Neural progenitor cell (in vitro differentiated cells): ENCODE results near the gene UTP11. TPM values are rescaled to one million over a fixed set of nuclear protein-coding genes. Genes with fewer than 3 reads are reported as not detected.

Experiments
- DNase-seq: peaks from one replicate; pipeline ENCODE4 v3.0.0-alpha.2; 2016; ENCODE audit warnings: low spot score
- H2AFZ ChIP-seq: fragments of 200-600 bp; sonication (generic); replicated peaks from 2 replicates; pipeline ENCODE4 v1.6.1; 2016; ENCODE audit warnings: antibody characterized with exemption
- H3F3A ChIP-seq: fragments of 200-600 bp; sonication (generic); 2 replicates; pipeline ENCODE4 v1.6.1; 2016; ENCODE audit warnings: antibody characterized with exemption, low read depth
- H3K27ac ChIP-seq: fragments of 200-600 bp; sonication (generic); 2 replicates; pipeline ENCODE4 v1.5.1; 2016; ENCODE audit warnings: mild to moderate bottlenecking
- H3K27me3 ChIP-seq: fragments of 200-600 bp; sonication (generic); 2 replicates; pipeline ENCODE4 v1.6.1; 2016; ENCODE audit warnings: mild to moderate bottlenecking, moderate library complexity
- H3K36me3 ChIP-seq: fragments of 200-600 bp; sonication (generic); 2 replicates; pipeline ENCODE4 v1.5.1; 2016
- H3K4me1 ChIP-seq: fragments of 200-600 bp; sonication (generic); 2 replicates; pipeline ENCODE4 v1.6.1; 2016; ENCODE audit warnings: mixed run types
- H3K4me2 ChIP-seq: fragments of 200-600 bp; sonication (generic); 2 replicates; pipeline ENCODE4 v1.6.1; 2016
- H3K4me3 ChIP-seq: fragments of 200-600 bp; sonication (generic); 2 replicates; pipeline ENCODE4 v1.5.1; 2016
- H3K79me2 ChIP-seq: fragments of 200-600 bp; sonication (generic); 2 replicates; pipeline ENCODE4 v1.6.1; 2016; ENCODE audit warnings: low read depth
- H3K9ac ChIP-seq: fragments of 200-600 bp; sonication (generic); 2 replicates; pipeline ENCODE4 v1.6.1; 2016
- H3K9me3 ChIP-seq: fragments of 200-600 bp; sonication (generic); 2 replicates; pipeline ENCODE4 v1.5.1; 2016; ENCODE audit warnings: low read depth
- H4K20me1 ChIP-seq: fragments of 200-600 bp; sonication (generic); 2 replicates; pipeline ENCODE4 v1.6.1; 2016; ENCODE audit warnings: low read depth
- H3K27ac Mint-ChIP-seq: 3 replicates; pipeline ENCODE4 v1.8.0; 2021; ENCODE audit warnings: mixed read lengths
- H3K27me3 Mint-ChIP-seq: 2 replicates; pipeline ENCODE4 v1.8.0; 2022; ENCODE audit warnings: low read depth, mild to moderate bottlenecking, inconsistent platforms, moderate library complexity, mixed read lengths; ENCODE audit not compliant: insufficient read depth
- H3K36me3 Mint-ChIP-seq: 3 replicates; pipeline ENCODE4 v1.8.0; 2021; ENCODE audit warnings: mixed read lengths
- H3K4me1 Mint-ChIP-seq: 3 replicates; pipeline ENCODE4 v1.8.0; 2021; ENCODE audit warnings: mixed read lengths
- H3K4me3 Mint-ChIP-seq: 3 replicates; pipeline ENCODE4 v1.8.0; 2021; ENCODE audit warnings: mild to moderate bottlenecking, moderate library complexity, mixed read lengths
- H3K9me3 Mint-ChIP-seq: 3 replicates; pipeline ENCODE4 v1.8.0; 2020; ENCODE audit warnings: mixed read lengths
- EZH2 ChIP-seq: fragments of 200-600 bp; sonication (generic); IDR thresholded peaks from 2 replicates; pipeline ENCODE4 v1.6.1; 2017; ENCODE audit warnings: antibody characterized with exemption, mild to moderate bottlenecking, moderate library complexity
- EZH2phosphoT487 ChIP-seq: fragments of 200-600 bp; sonication (generic); IDR thresholded peaks from 2 replicates; pipeline ENCODE4 v1.6.1; 2017; ENCODE audit warnings: antibody characterized with exemption
- total RNA-seq: library from RNA; depleted of rRNA; stranded (reverse); fragments of >200 nt; gene quantifications from 2 replicates; pipeline ENCODE4 v1.2.3, GENCODE V29; 2015; ENCODE audit warnings: low replicate concordance
- TF ChIP-seq, protein P1 (sequence below): fragments of 200-600 bp; sonication (generic); IDR thresholded peaks from 2 replicates; pipeline ENCODE4 v1.5.1; 2017; ENCODE audit warnings: antibody characterized with exemption, mild to moderate bottlenecking

The UTP11 gene
- total RNA-seq, 1 donor from 2014 or later = 86.0 TPM

DNA sequence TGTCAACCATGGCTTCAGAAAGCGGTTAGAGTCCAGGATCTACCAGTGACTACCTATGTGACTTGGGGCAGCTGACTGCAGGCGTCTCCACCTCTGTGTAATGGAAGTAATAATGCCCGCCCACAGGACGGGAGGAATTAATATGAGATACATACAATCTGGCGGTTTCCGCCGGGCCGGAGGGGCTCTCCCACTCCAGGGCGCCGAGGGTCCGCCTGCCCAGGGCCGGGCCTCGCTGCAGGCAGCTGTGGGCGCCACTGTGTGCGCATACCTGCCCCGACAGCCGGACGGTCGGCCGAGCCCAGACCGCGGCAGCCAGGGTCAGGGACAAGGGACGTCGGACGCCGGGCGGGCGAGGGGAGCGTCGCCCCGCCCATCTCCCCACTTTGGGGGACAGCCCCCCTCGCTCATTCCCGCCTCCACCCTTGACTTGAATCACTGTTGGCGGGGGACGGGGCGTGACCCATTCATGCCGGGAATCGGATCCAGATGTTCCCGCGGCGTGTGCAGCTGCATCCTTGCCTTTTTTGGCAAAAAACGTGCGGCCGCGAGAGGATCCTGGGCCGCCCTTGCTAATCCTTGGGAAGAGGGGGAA lies 16.7 kb upstream of the UTP11 start:
- Mint-ChIP-seq H3K27me3 (peaks cover 4% of the 10 kb centered on the region), H3K9me3 (no peaks in the 10 kb centered on the region), H3K27ac (no peak overlapping the region), H3K4me3 (no peak overlapping the region), H3K4me1 (peaks cover 25% of the 10 kb centered on the region), H3K36me3 (peaks cover 16% of the 10 kb centered on the region)
- peak; percentile 72 for DNase-seq
- H3K79me2 ChIP-seq = peaks cover 3% of the 10 kb centered on the region
- peak overlapping the region; percentile 72 for H3K4me2 ChIP-seq
- H4K20me1 ChIP-seq = no peaks in the 10 kb centered on the region
- no peaks in the 10 kb centered on the region for H3K9me3 ChIP-seq
- TF ChIP-seq, protein P1, sequence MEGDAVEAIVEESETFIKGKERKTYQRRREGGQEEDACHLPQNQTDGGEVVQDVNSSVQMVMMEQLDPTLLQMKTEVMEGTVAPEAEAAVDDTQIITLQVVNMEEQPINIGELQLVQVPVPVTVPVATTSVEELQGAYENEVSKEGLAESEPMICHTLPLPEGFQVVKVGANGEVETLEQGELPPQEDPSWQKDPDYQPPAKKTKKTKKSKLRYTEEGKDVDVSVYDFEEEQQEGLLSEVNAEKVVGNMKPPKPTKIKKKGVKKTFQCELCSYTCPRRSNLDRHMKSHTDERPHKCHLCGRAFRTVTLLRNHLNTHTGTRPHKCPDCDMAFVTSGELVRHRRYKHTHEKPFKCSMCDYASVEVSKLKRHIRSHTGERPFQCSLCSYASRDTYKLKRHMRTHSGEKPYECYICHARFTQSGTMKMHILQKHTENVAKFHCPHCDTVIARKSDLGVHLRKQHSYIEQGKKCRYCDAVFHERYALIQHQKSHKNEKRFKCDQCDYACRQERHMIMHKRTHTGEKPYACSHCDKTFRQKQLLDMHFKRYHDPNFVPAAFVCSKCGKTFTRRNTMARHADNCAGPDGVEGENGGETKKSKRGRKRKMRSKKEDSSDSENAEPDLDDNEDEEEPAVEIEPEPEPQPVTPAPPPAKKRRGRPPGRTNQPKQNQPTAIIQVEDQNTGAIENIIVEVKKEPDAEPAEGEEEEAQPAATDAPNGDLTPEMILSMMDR = no peak
- TF ChIP-seq EZH2phosphoT487 = no peak
- no peak for TF ChIP-seq EZH2
- peak overlapping the region; percentile 39 for H3K4me3 ChIP-seq
- H3K9ac ChIP-seq = no peak overlapping the region
- H3K27ac ChIP-seq = no peak overlapping the region
- H3K27me3 ChIP-seq = no peaks in the 10 kb centered on the region
- H2AFZ ChIP-seq = no peak overlapping the region
- no peaks in the 10 kb centered on the region for H3K36me3 ChIP-seq
- peaks cover 12% of the 10 kb centered on the region for H3F3A ChIP-seq
- H3K4me1 ChIP-seq = peaks cover 14% of the 10 kb centered on the region

DNA sequence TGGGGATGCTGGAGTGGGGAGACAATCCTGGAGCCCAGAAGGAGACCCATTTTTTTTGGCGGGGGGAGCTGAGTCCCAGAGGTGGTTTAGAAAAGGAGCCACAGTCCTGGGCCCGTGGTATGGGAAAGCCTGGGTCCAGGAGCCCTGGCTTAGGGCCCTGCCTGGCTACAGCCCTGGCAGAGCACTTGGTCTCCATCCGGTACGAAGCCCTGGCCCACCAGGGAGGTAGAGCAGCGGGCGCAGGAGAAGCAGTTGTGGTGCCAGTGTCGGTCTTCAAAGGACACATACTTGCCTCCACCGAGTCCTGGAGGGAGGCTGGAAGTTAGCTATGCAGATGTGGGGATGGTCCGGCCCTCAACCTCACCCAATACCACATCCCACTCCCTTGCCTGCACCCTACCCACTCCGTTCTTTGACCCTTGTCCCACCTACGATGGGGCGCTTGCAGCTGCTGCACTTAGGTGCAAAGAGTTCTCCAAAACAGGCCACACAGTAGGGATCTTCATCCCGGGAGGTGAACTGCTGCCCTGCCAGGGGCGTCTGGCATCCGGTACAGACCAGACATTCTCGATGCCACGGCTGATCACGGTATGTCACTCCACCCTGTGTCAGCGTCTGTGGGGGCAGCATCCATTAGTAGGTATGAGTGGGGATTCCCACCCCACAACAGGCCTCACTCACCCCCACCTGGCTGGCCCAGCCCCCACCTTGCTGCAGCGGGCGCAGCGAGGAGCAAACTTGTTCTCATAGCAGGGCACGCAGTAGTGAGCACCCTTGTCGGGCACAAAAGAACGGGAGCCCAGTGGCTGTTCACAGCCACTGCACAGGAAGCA lies 15.1 kb upstream of the UTP11 start:
- Mint-ChIP-seq H3K9me3 (no peaks in the 10 kb centered on the region), H3K27ac (no peak overlapping the region), H3K4me1 (peaks cover 34% of the 10 kb centered on the region), H3K27me3 (peaks cover 4% of the 10 kb centered on the region), H3K4me3 (no peak overlapping the region), H3K36me3 (peaks cover 16% of the 10 kb centered on the region)
- Histone ChIP-seq H3K4me3 (no peak overlapping the region), H3F3A (peaks cover 13% of the 10 kb centered on the region), H3K4me1 (peaks cover 21% of the 10 kb centered on the region), H3K27me3 (no peaks in the 10 kb centered on the region), H3K36me3 (no peaks in the 10 kb centered on the region), H3K9me3 (no peaks in the 10 kb centered on the region), H3K9ac (no peak overlapping the region), H4K20me1 (no peaks in the 10 kb centered on the region), H3K79me2 (peaks cover 9% of the 10 kb centered on the region), H3K4me2 (no peak overlapping the region), H2AFZ (no peak overlapping the region), H3K27ac (no peak overlapping the region)
- DNase-seq = no peak
- no peak for TF ChIP-seq EZH2phosphoT487

DNA sequence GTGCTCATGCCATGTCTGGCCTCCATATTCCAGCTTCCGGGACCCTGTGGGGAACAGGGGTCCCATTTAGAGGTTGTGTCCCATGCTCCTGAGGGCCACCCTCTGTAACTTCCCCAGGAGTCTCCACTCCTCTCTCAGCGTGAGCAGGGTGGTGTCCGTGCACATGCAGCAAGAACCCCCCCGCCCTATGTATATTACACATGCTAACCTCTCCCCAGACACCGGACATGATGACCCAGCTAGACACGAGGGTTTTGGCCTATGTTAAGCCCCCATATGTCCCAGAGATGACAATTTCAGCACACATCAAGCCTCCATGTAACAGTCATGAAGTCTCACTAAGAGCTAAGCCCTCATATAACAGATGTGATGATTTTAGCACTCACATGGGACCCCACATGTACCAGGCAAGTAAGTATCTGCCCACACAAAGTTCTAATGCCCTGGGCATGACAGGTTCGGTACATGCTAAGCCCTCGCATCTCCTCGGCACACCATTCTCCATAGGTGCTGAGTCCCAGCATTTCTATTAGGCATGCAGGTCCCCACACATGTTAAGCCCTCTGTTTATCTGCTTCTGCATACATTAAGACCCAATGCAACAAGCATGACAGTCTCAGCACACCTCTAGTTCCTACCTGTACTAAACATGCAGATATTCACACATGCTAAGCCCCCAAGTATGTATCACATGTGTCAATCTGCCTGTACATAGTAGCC lies 14.3 kb upstream of the UTP11 start:
- no peak overlapping the region for H3K9ac ChIP-seq
- H3K4me3 Mint-ChIP-seq = no peak overlapping the region
- no peak overlapping the region for H3K27ac Mint-ChIP-seq

More for the DNA sequence above, 14.3 kb upstream of the UTP11 start:
- Histone ChIP-seq H2AFZ (no peak overlapping the region), H3K27ac (no peak overlapping the region), H3K27me3 (no peaks in the 10 kb centered on the region), H4K20me1 (no peaks in the 10 kb centered on the region), H3K36me3 (no peaks in the 10 kb centered on the region), H3K79me2 (peaks cover 17% of the 10 kb centered on the region), H3F3A (peaks cover 13% of the 10 kb centered on the region), H3K4me3 (no peak overlapping the region), H3K9me3 (no peaks in the 10 kb centered on the region), H3K4me1 (peaks cover 22% of the 10 kb centered on the region), H3K4me2 (no peak overlapping the region)
- no peak for TF ChIP-seq EZH2phosphoT487
- TF ChIP-seq, protein P1 = no peak
- no peak for TF ChIP-seq EZH2
- Mint-ChIP-seq H3K27me3 (peaks cover 4% of the 10 kb centered on the region), H3K4me1 (peaks cover 36% of the 10 kb centered on the region), H3K9me3 (no peaks in the 10 kb centered on the region), H3K36me3 (peaks cover 16% of the 10 kb centered on the region)
- no peak for DNase-seq
